Measurements from ENCODE around the gene SLC28A3. TPM values are rescaled to one million over a fixed set of nuclear protein-coding genes. Genes with fewer than 3 reads are reported as not detected.
A peak's percentile ranks its signal among the peaks of the same experiment; 100 is the strongest.

The SLC28A3 gene
- total and polyA plus RNA-seq, 2 experiments from 2014 or later: not detected

GRCh38 chr9:84276741-84277140 lies 63.8 kb downstream of the SLC28A3 start:
- Histone ChIP-seq H3K4me3 (no peak overlapping the region), H3K27ac (ENCODE audit: low read depth) (no peak overlapping the region), H3K27me3 (ENCODE audit: insufficient read depth) (peaks cover 8% of the 10 kb centered on the region; the same call in 1 of the 2 replicates), H3F3A (replicated peaks; ENCODE audit: low read depth) (no peaks in the 10 kb centered on the region), H2AFZ (no peak overlapping the region), H4K20me1 (replicated peaks; ENCODE audit: insufficient read depth) (no peaks in the 10 kb centered on the region), H3K4me1 (ENCODE audit: insufficient read depth) (peaks cover 10% of the 10 kb centered on the region), H3K4me2 (no peak overlapping the region), H3K9me2 (ENCODE audit: insufficient read depth) (no peaks in the 10 kb centered on the region), H3K79me2 (replicated peaks; ENCODE audit: insufficient read depth) (no peaks in the 10 kb centered on the region), H3K36me3 (ENCODE audit: insufficient read depth) (no peaks in the 10 kb centered on the region)
- H3K27me3 Mint-ChIP-seq (ENCODE audit: insufficient read depth, low read depth, poor library complexity): peaks cover 2% of the 10 kb centered on the region
- H3K9me3 Mint-ChIP-seq: no peaks in the 10 kb centered on the region
- ATAC-seq (peak; percentile 35; the same call in 2 of the 3 replicates), DNase-seq (ENCODE audit: low spot score) (peak; percentile 50)
- H3K27ac Mint-ChIP-seq: no peak overlapping the region
- H3K36me3 Mint-ChIP-seq (ENCODE audit: low read depth): no peaks in the 10 kb centered on the region
- TF ChIP-seq NANOG (IDR thresholded peaks at IDR 0.05; ENCODE audit: borderline replicate concordance) (peak; percentile 5; the same call in 1 of the 2 replicates), JUNB (IDR thresholded peaks at IDR 0.05; ENCODE audit: unreplicated experiment) (no peak), STAT1 (IDR thresholded peaks at IDR 0.05; ENCODE audit: unreplicated experiment) (no peak), ZNF331 (CRISPR knock-in tag; IDR thresholded peaks at IDR 0.05; ENCODE audit: low read depth) (no peak)
- H3K4me1 Mint-ChIP-seq: peaks cover 13% of the 10 kb centered on the region; the same call in 2 of the 3 replicates
- H3K4me3 Mint-ChIP-seq: no peak overlapping the region

GRCh38 chr9:84271921-84272556 lies 68.5 kb downstream of the SLC28A3 start:
- H3K9me3 Mint-ChIP-seq: no peaks in the 10 kb centered on the region
- H3K27ac ChIP-seq (ENCODE audit: low read depth): no peak overlapping the region
- H3K9me2 ChIP-seq (ENCODE audit: insufficient read depth): no peaks in the 10 kb centered on the region
- no peaks in the 10 kb centered on the region for H3F3A ChIP-seq (replicated peaks; ENCODE audit: low read depth)
- ATAC-seq (peak; percentile 29), DNase-seq (ENCODE audit: low spot score) (peak; percentile 11)
- peak overlapping the region; percentile 75 for H3K4me2 ChIP-seq
- H2AFZ ChIP-seq: peak overlapping the region; percentile 3; the same call in 1 of the 2 replicates
- peaks cover 17% of the 10 kb centered on the region; the same call in 2 of the 3 replicates for H3K4me1 Mint-ChIP-seq
- H3K27me3 ChIP-seq (ENCODE audit: insufficient read depth): peaks cover 8% of the 10 kb centered on the region; the same call in 1 of the 2 replicates
- H3K36me3 ChIP-seq (ENCODE audit: insufficient read depth): no peaks in the 10 kb centered on the region
- peak overlapping the region; percentile 71 for H3K4me3 Mint-ChIP-seq
- H3K27me3 Mint-ChIP-seq (ENCODE audit: insufficient read depth, low read depth, poor library complexity): peaks cover 2% of the 10 kb centered on the region
- peaks cover 8% of the 10 kb centered on the region for H3K4me1 ChIP-seq (ENCODE audit: insufficient read depth)
- no peaks in the 10 kb centered on the region for H3K79me2 ChIP-seq (replicated peaks; ENCODE audit: insufficient read depth)
- H4K20me1 ChIP-seq (replicated peaks; ENCODE audit: insufficient read depth): no peaks in the 10 kb centered on the region
- no peaks in the 10 kb centered on the region for H3K36me3 Mint-ChIP-seq (ENCODE audit: low read depth)
- peak overlapping the region; percentile 49 for H3K4me3 ChIP-seq
- H3K27ac Mint-ChIP-seq: no peak overlapping the region
- TF ChIP-seq CREB1 (CRISPR knock-in tag; IDR thresholded peaks at IDR 0.05; ENCODE audit: low read depth) (no peak), CTCF (conservative IDR thresholded peaks at IDR 0.05; ENCODE audit: low read depth in 2 of 2) (no peak), ZNF114 (CRISPR knock-in tag; IDR thresholded peaks at IDR 0.05) (no peak), JUNB (IDR thresholded peaks at IDR 0.05; ENCODE audit: unreplicated experiment) (no peak), ZNF462 (CRISPR knock-in tag; IDR thresholded peaks at IDR 0.05) (no peak), EZH2 (IDR thresholded peaks at IDR 0.05; ENCODE audit: low read depth, unreplicated experiment) (no peak), POLR2AphosphoS5 (IDR thresholded peaks at IDR 0.05; ENCODE audit: low read depth) (no peak), NANOG (IDR thresholded peaks at IDR 0.05; ENCODE audit: borderline replicate concordance) (no peak), ETS1 (IDR thresholded peaks at IDR 0.05) (no peak), STAT1 (IDR thresholded peaks at IDR 0.05; ENCODE audit: unreplicated experiment) (no peak), ZNF331 (CRISPR knock-in tag; IDR thresholded peaks at IDR 0.05; ENCODE audit: low read depth) (no peak)

Data from GM23338 (cell line).